CD14-positive monocyte (primary cell): ENCODE measurements around the gene ANKRD26. TPM values are rescaled to one million over a fixed set of nuclear protein-coding genes. Genes with fewer than 3 reads are reported as not detected.

Source experiments
- DNase-seq, 3 donors: peaks; one replicate each; pipeline ENCODE4 v3.0.0-alpha.2; 2011 to 2022
- H2AFZ ChIP-seq: 2 replicates; pipeline ENCODE4 v1.6.0; 2012; ENCODE audit warnings: mild to moderate bottlenecking, low read depth, low read length, inconsistent platforms; ENCODE audit not compliant: insufficient read depth, poor library complexity, severe bottlenecking
- H3K27ac ChIP-seq, 2 donors: 1 replicate in 1 of 2; 2 replicates in 1 of 2; pipeline ENCODE4 v1.5.1; 2012 to 2013; ENCODE audit warnings: low read length in 2 of 2, control low read depth in 1 of 2, inconsistent platforms in 1 of 2, low read depth in 1 of 2, mild to moderate bottlenecking in 1 of 2
- H3K27me3 ChIP-seq, 2 donors: one replicate each; pipeline versions ENCODE4 v1.6.0 to v1.6.1; 2011 to 2013; ENCODE audit warnings: low read length in 2 of 2; ENCODE audit not compliant: control insufficient read depth in 2 of 2, insufficient read depth in 2 of 2
- H3K36me3 ChIP-seq, 2 donors: replicated peaks in 1 of 2; 1 replicate in 1 of 2; 2 replicates in 1 of 2; pipeline versions ENCODE4 v1.5.1 to v1.6.1; 2012 to 2013; ENCODE audit warnings: low read length in 2 of 2, control low read depth in 1 of 2, inconsistent platforms in 1 of 2, mild to moderate bottlenecking in 1 of 2; ENCODE audit not compliant: insufficient read depth in 2 of 2, control insufficient read depth in 1 of 2
- H3K4me1 ChIP-seq, 2 donors: 1 replicate in 1 of 2; 2 replicates in 1 of 2; pipeline versions ENCODE4 v1.5.1 to v1.6.1; 2012 to 2013; ENCODE audit warnings: low read length in 2 of 2, control low read depth in 1 of 2, inconsistent platforms in 1 of 2, mild to moderate bottlenecking in 1 of 2, moderate library complexity in 1 of 2; ENCODE audit not compliant: insufficient read depth in 2 of 2, control insufficient read depth in 1 of 2
- H3K4me2 ChIP-seq: replicated peaks from 2 replicates; pipeline ENCODE3; 2012; ENCODE audit warnings: low read length, moderate library complexity, mild to moderate bottlenecking; ENCODE audit not compliant: poor library complexity, severe bottlenecking; ENCODE audit errors: extremely low read depth
- H3K4me3 ChIP-seq, 3 experiments: fragments of 200-600 bp in 1 of 3; sonication (generic) in 1 of 3; replicated peaks in 1 of 3; 1 replicate in 2 of 3; 2 replicates in 1 of 3; pipeline ENCODE4 v1.5.1; 2011 to 2013; ENCODE audit warnings: low read length in 3 of 3, mild to moderate bottlenecking in 3 of 3, control low read depth in 2 of 3, low read depth in 2 of 3, inconsistent platforms in 1 of 3, moderate library complexity in 1 of 3
- H3K79me2 ChIP-seq: 2 replicates; pipeline ENCODE4 v1.6.0; 2012; ENCODE audit warnings: mild to moderate bottlenecking, control low read depth, inconsistent platforms, low read length, moderate library complexity; ENCODE audit not compliant: insufficient read depth
- H3K9ac ChIP-seq: 2 replicates; pipeline ENCODE4 v1.6.0; 2017; ENCODE audit warnings: low read length, mild to moderate bottlenecking; ENCODE audit not compliant: insufficient read depth, poor library complexity, severe bottlenecking
- H3K9me3 ChIP-seq, 2 donors: replicated peaks in 1 of 2; 1 replicate in 1 of 2; 2 replicates in 1 of 2; pipeline versions ENCODE4 v1.5.1 to v1.6.1; 2012 to 2013; ENCODE audit warnings: low read length in 2 of 2, control low read depth in 1 of 2; ENCODE audit not compliant: control insufficient read depth in 1 of 2, insufficient read depth in 1 of 2
- H4K20me1 ChIP-seq: 2 replicates; pipeline ENCODE4 v1.6.0; 2012; ENCODE audit warnings: mild to moderate bottlenecking, low read length, control low read depth, moderate library complexity; ENCODE audit not compliant: insufficient read depth
- H3K27ac Mint-ChIP-seq, 7 donors: one replicate each; pipeline ENCODE4 v1.8.0; 2020; ENCODE audit warnings: mild to moderate bottlenecking in 7 of 7, mixed read lengths in 7 of 7, moderate library complexity in 6 of 7, inconsistent platforms in 2 of 7
- H3K27me3 Mint-ChIP-seq, 3 donors: one replicate each; pipeline ENCODE4 v1.8.0; 2021 to 2022; ENCODE audit warnings: low read depth in 3 of 3, mild to moderate bottlenecking in 3 of 3, mixed read lengths in 3 of 3, moderate library complexity in 3 of 3, inconsistent platforms in 1 of 3
- H3K36me3 Mint-ChIP-seq, 2 donors: one replicate each; pipeline ENCODE4 v1.8.0; 2020; ENCODE audit warnings: mixed read lengths in 2 of 2, inconsistent platforms in 1 of 2, mild to moderate bottlenecking in 1 of 2
- H3K4me1 Mint-ChIP-seq: one replicate; pipeline ENCODE4 v1.8.0; 2020; ENCODE audit warnings: mild to moderate bottlenecking, mixed read lengths
- H3K4me3 Mint-ChIP-seq, 2 donors: one replicate each; pipeline ENCODE4 v1.8.0; 2020; ENCODE audit warnings: mild to moderate bottlenecking in 2 of 2, mixed read lengths in 2 of 2, moderate library complexity in 1 of 2
- H3K9me3 Mint-ChIP-seq, 7 donors: one replicate each; pipeline ENCODE4 v1.8.0; 2020 to 2022; ENCODE audit warnings: mixed read lengths in 7 of 7, mild to moderate bottlenecking in 6 of 7, moderate library complexity in 6 of 7, inconsistent platforms in 2 of 7
- WGBS: methylation state at CpG from one replicate; pipeline ENCODE4 v1.1.5; 2013; ENCODE audit warnings: missing lambda C conversion rate; ENCODE audit not compliant: insufficient coverage; 5-methylcytosine and 5-hydroxymethylcytosine counted together
- intact Hi-C, 2 donors: fragments of 100-400 bp; cut with micrococcal nuclease; formaldehyde crosslinking; loops; one replicate each; pipeline versions ENCODE4 v1.15.0 to v1.15.1; 2023
- polyA plus RNA-seq, 3 donors: library from polyadenylated mRNA; depleted of rRNA in 1 of 3; unstranded in 2 of 3; stranded (reverse) in 1 of 3; fragments of 300-500 nt in 2 of 3; fragments of >200 nt in 1 of 3; fragmentation: Illumina TruSeq in 2 of 3; gene quantifications; 1 replicate in 2 of 3; 2 replicates in 1 of 3; pipeline ENCODE4 v1.2.3, GENCODE V29; 2012 to 2021
- TF ChIP-seq, protein P1 (sequence below): fragments of 200-600 bp; IDR thresholded peaks from one replicate; pipeline ENCODE4 v1.8.0; 2022; ENCODE audit warnings: antibody characterized with exemption, mild to moderate bottlenecking

ANKRD26 gene
- polyA plus RNA-seq, 3 donors = 0.36 to 0.73 (median 0.36) TPM

DNA sequence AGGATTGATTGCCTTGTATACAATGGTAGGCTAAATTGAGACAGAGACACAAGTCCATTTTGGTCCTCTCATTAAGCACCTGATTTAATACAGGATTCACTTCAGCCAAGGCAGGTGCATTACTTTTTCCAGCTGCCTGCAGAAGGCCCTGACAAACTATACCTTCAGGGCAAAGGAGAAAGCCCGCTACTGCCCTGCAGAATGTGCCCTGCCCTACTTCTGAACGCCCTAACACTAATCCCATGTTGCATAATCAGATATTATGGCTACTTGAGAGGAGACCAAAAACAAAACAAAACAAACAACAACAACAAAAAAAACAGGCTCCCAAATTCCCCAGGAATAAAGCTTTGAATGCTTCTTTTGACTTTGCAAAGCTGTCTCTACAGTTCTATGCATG lies 122.7 kb downstream of the ANKRD26 start:
- Mint-ChIP-seq H3K9me3 (peaks cover 0 to under 1% (median 0%) of the 10 kb centered on the region in 7 donors), H3K27me3 (no peaks in the 10 kb centered on the region), H3K4me1 (no peaks in the 10 kb centered on the region), H3K4me3 (no peak overlapping the region), H3K27ac (no peak overlapping the region), H3K36me3 (no peaks in the 10 kb centered on the region)
- no peaks in the 10 kb centered on the region for H3K36me3 ChIP-seq
- no peak for DNase-seq
- H3K4me1 ChIP-seq = no peaks in the 10 kb centered on the region
- H3K79me2 ChIP-seq = no peaks in the 10 kb centered on the region
- TF ChIP-seq, protein P1, sequence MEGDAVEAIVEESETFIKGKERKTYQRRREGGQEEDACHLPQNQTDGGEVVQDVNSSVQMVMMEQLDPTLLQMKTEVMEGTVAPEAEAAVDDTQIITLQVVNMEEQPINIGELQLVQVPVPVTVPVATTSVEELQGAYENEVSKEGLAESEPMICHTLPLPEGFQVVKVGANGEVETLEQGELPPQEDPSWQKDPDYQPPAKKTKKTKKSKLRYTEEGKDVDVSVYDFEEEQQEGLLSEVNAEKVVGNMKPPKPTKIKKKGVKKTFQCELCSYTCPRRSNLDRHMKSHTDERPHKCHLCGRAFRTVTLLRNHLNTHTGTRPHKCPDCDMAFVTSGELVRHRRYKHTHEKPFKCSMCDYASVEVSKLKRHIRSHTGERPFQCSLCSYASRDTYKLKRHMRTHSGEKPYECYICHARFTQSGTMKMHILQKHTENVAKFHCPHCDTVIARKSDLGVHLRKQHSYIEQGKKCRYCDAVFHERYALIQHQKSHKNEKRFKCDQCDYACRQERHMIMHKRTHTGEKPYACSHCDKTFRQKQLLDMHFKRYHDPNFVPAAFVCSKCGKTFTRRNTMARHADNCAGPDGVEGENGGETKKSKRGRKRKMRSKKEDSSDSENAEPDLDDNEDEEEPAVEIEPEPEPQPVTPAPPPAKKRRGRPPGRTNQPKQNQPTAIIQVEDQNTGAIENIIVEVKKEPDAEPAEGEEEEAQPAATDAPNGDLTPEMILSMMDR = no peak
- no peaks in the 10 kb centered on the region for H3K9me3 ChIP-seq
- no peak overlapping the region for H3K4me2 ChIP-seq
- no peaks in the 10 kb centered on the region for H4K20me1 ChIP-seq
- no peak overlapping the region for H2AFZ ChIP-seq
- no peaks in the 10 kb centered on the region for H3K27me3 ChIP-seq
- H3K4me3 ChIP-seq = no peak overlapping the region
- H3K27ac ChIP-seq = no peak overlapping the region
- H3K9ac ChIP-seq = no peak overlapping the region
- WGBS = no CpG with 5 or more reads among the region's 2 CpGs
- intact Hi-C loops = no loop called here

DNA sequence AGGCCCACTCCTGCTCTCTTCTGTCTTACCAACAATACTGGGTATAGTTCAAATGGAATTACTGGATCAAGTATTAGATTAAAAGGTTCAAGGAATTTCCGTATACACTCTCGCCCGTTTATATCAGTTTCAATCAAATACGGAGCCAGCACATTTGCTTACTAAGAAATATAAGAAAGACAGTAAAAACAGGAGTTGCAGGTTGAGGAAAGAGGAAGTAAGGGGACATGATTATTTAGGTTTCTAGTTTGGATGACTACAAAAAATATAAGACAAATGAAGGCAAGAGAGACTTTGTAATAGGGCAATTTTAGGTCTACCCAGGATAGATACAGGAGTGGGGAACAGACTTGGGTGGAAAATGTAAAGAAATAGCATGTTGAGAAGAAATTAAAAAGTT lies 129.6 kb downstream of the ANKRD26 start:
- H3K27ac Mint-ChIP-seq = no peak overlapping the region
- Histone ChIP-seq H3K27me3 (no peaks in the 10 kb centered on the region), H4K20me1 (no peaks in the 10 kb centered on the region), H3K9ac (no peak overlapping the region), H2AFZ (no peak overlapping the region), H3K9me3 (no peaks in the 10 kb centered on the region), H3K4me1 (no peaks in the 10 kb centered on the region), H3K4me3 (no peak overlapping the region), H3K36me3 (no peaks in the 10 kb centered on the region), H3K27ac (no peak overlapping the region), H3K4me2 (no peak overlapping the region), H3K79me2 (no peaks in the 10 kb centered on the region)
- intact Hi-C loops = no loop called here
- DNase-seq = no peak
- H3K9me3 Mint-ChIP-seq = peaks cover 0 to 2% (median 0%) of the 10 kb centered on the region in 7 donors
- TF ChIP-seq, protein P1 = no peak
- peaks cover 0 to 2% (median 2%) of the 10 kb centered on the region in 3 donors for H3K27me3 Mint-ChIP-seq
- H3K36me3 Mint-ChIP-seq = no peaks in the 10 kb centered on the region
- H3K4me3 Mint-ChIP-seq = no peak overlapping the region
- no CpG with 5 or more reads among the region's 4 CpGs for WGBS
- H3K4me1 Mint-ChIP-seq = no peaks in the 10 kb centered on the region
